HG03469 (cell line): ENCODE measurements around the gene DSN1.

Experiments used
- ATAC-seq: cut with Tn5 transposase; IDR thresholded peaks from one replicate; pipeline ENCODE4 v1.9.1; 2021; ENCODE audit warnings: mild to moderate bottlenecking, moderate library complexity, moderate number of reproducible peaks; ENCODE audit not compliant: unreplicated experiment

Gene DSN1

GRCh38 chr20:36758276-36758675, 15.3 kb downstream of the DSN1 start:
- ATAC-seq, result no peak

GRCh38 chr20:36756496-36756895, 17.1 kb downstream of the DSN1 start:
- ATAC-seq, result no peak

- ATAC-seq, result no peak
Measured at GRCh38 chr20:36754656-36755222, 18.8 kb downstream of the DSN1 start.

- ATAC-seq, result no peak
Measured at GRCh38 chr20:36752582-36752981, 21.0 kb downstream of the DSN1 start.

GRCh38 chr20:36745927-36746659, 27.5 kb downstream of the DSN1 start, which contains the start of gene NDRG3:
NDRG3 (minus strand) TSS chr20:36746090; CDS start chr20:36721735, 24,355 bp downstream.
- ATAC-seq, result peak; percentile 80

GRCh38 chr20:36745234-36745926, 28.2 kb downstream of the DSN1 start:
- ATAC-seq, result peak; percentile 30

GRCh38 chr20:36744764-36745191, 28.8 kb downstream of the DSN1 start:
- no peak for ATAC-seq

GRCh38 chr20:36744243-36744642, 29.3 kb downstream of the DSN1 start:
- no peak for ATAC-seq

- ATAC-seq, result no peak
Measured at GRCh38 chr20:36742558-36742957, 31.0 kb downstream of the DSN1 start.

- no peak for ATAC-seq
Measured at GRCh38 chr20:36741072-36741471, 32.5 kb downstream of the DSN1 start.

GRCh38 chr20:36737183-36737499, 36.4 kb downstream of the DSN1 start:
- no peak for ATAC-seq

GRCh38 chr20:36736451-36737182, 36.9 kb downstream of the DSN1 start:
- no peak for ATAC-seq

GRCh38 chr20:36732456-36732855, 41.1 kb downstream of the DSN1 start:
- no peak for ATAC-seq

GRCh38 chr20:36728986-36729385, 44.6 kb downstream of the DSN1 start:
- no peak for ATAC-seq

GRCh38 chr20:36726168-36726567, 47.4 kb downstream of the DSN1 start:
- no peak for ATAC-seq

GRCh38 chr20:36720510-36720909, 53.1 kb downstream of the DSN1 start:
- ATAC-seq, result no peak

GRCh38 chr20:36717657-36718056, 55.9 kb downstream of the DSN1 start:
- no peak for ATAC-seq

- ATAC-seq, result no peak
Measured at GRCh38 chr20:36717021-36717420, 56.5 kb downstream of the DSN1 start.

- no peak for ATAC-seq
Measured at GRCh38 chr20:36712775-36713174, 60.8 kb downstream of the DSN1 start.

- no peak for ATAC-seq
Measured at GRCh38 chr20:36709126-36709525, 64.4 kb downstream of the DSN1 start.

GRCh38 chr20:36703530-36703929, 70.0 kb downstream of the DSN1 start:
- ATAC-seq, result no peak
